Right lobe of liver (tissue), 4 donors: ENCODE data around the gene AP4S1.

Source experiments
- CTCF ChIP-seq, 4 donors: fragments of 200-600 bp in 3 of 4; fragments of 450-650 bp in 1 of 4; IDR thresholded peaks; one replicate each; pipeline versions ENCODE4 v1.5.1 to v1.8.0; 2016 to 2022; ENCODE audit warnings: antibody characterized with exemption in 4 of 4, mild to moderate bottlenecking in 2 of 4
- POLR2A ChIP-seq: fragments of 450-650 bp; IDR thresholded peaks from one replicate; pipeline ENCODE4 v1.6.1; 2017; ENCODE audit warnings: antibody characterized with exemption, mild to moderate bottlenecking
- donor health status: DM: no; HTN: no; CAD: no.
- donor health status: DM: no; HTN: no; CAD: no.
- donor health status: DM: no; HTN: yes; CAD: no.

DNA sequence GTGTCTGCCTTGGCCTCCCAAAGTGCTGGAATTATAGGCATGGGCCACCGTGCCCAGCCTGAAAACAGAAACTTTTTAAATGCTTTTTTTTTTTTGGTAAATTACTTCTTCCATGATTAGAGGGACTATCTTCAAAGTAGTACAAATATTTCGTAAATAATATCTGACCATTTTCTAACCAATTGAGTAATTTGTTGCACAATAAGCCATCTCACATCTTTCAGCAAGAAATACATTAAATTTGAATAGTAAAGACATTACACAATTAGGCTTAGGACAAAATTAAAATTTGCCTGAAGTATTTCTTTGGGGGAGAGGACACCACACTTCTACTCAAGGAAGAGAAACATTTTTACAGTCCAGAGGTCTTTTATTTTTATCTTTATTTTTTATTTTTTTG is 85.4 kb downstream of the AP4S1 start:
- TF ChIP-seq CTCF (IDR thresholded peaks at IDR 0.05) (no peak), POLR2A (no peak)
